Common myeloid progenitor, CD34-positive (primary cell): Measurements from ENCODE around the gene NAA40.

Experiments used
- CTCF ChIA-PET: fragments of 350-600 bp; sonication (Branson Sonifier 250); formaldehyde crosslinking; loops from one replicate; lab custom pipeline; 2021; ENCODE audit warnings: antibody characterized with exemption; lab: Charles Lee
- POLR2A ChIA-PET: fragments of 350-600 bp; sonication (Branson Sonifier 250); formaldehyde crosslinking; loops from one replicate; lab custom pipeline; 2021; ENCODE audit warnings: antibody characterized with exemption; lab: Charles Lee
- DNase-seq, 3 donors: peaks; one replicate each; pipeline versions ENCODE4 v3.0.0 to v3.0.0-alpha.2; 2013
- H3K27ac ChIP-seq, 2 experiments: 1 replicate in 1 of 2; 2 replicates in 1 of 2; pipeline ENCODE4 v1.7.0; 2013; ENCODE audit warnings: inconsistent platforms in 2 of 2, low read length in 2 of 2, mild to moderate bottlenecking in 2 of 2, low read depth in 1 of 2, moderate library complexity in 1 of 2; ENCODE audit not compliant: severe bottlenecking in 2 of 2, insufficient read depth in 1 of 2, poor library complexity in 1 of 2
- H3K27me3 ChIP-seq, 5 experiments: replicated peaks in 2 of 5; 1 replicate in 3 of 5; 2 replicates in 2 of 5; pipeline versions ENCODE4 v1.6.1 to v1.7.0; 2013; ENCODE audit warnings: low read length in 4 of 5, mild to moderate bottlenecking in 2 of 5, moderate library complexity in 2 of 5, inconsistent platforms in 1 of 5; ENCODE audit not compliant: insufficient read depth in 5 of 5, control insufficient read depth in 4 of 5
- H3K36me3 ChIP-seq, 4 experiments: 1 replicate in 2 of 4; 2 replicates in 2 of 4; pipeline versions ENCODE4 v1.6.1 to v1.7.0; 2013; ENCODE audit warnings: low read length in 3 of 4, control low read depth in 1 of 4, mild to moderate bottlenecking in 1 of 4; ENCODE audit not compliant: control insufficient read depth in 4 of 4, insufficient read depth in 4 of 4
- H3K4me1 ChIP-seq, 4 experiments: 1 replicate in 3 of 4; 2 replicates in 1 of 4; pipeline versions ENCODE4 v1.6.1 to v1.7.1; 2013; ENCODE audit warnings: low read length in 3 of 4, mild to moderate bottlenecking in 3 of 4, control low read depth in 1 of 4, inconsistent platforms in 1 of 4, moderate library complexity in 1 of 4; ENCODE audit not compliant: control insufficient read depth in 4 of 4, insufficient read depth in 4 of 4; ENCODE audit errors: control extremely low read depth in 1 of 4
- H3K4me3 ChIP-seq, 7 experiments: 1 replicate in 4 of 7; 2 replicates in 3 of 7; pipeline versions ENCODE4 v1.5.1 to v1.7.0; 2013; ENCODE audit warnings: mild to moderate bottlenecking in 7 of 7, low read length in 6 of 7, moderate library complexity in 6 of 7, inconsistent platforms in 2 of 7, low read depth in 2 of 7, control low read depth in 1 of 7; ENCODE audit not compliant: insufficient read depth in 4 of 7, control insufficient read depth in 1 of 7; ENCODE audit errors: extremely low read depth in 1 of 7
- H3K9me3 ChIP-seq, 5 experiments: 1 replicate in 4 of 5; 2 replicates in 1 of 5; pipeline versions ENCODE4 v1.6.1 to v1.7.1; 2013; ENCODE audit warnings: low read length in 4 of 5, mild to moderate bottlenecking in 2 of 5, inconsistent platforms in 1 of 5, low read depth in 1 of 5, moderate library complexity in 1 of 5; ENCODE audit not compliant: control insufficient read depth in 4 of 5, insufficient read depth in 2 of 5; ENCODE audit errors: control extremely low read depth in 1 of 5
- WGBS: methylation state at CpG from one replicate; pipeline ENCODE4 v1.1.5; 2013; ENCODE audit not compliant: insufficient coverage; 5-methylcytosine and 5-hydroxymethylcytosine counted together

Gene NAA40

DNA sequence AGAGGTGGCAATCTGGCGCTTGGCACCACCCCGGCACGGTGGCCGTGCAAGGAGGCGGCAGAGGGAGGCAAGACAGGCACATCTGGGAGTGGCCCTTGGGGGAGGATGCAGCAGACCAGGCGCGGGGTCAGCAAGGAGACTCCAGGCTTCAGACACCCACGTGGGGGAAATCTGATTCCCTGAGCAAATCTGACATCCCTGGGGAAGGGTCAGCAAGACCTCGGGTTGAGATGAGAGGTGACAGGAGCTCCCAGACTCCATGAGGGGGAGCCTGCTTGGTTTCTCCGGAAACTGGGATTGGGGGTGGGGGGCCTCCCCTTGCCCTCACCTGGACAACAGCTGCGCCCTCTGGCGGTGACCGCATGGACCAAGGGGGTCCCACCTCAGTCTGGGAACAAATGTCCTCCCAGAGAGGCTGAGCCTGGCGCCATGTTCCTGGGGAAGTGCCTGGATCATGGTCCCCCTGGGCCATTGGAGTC lies 17.8 kb upstream of the NAA40 start:
- peak in 2 of 3 donors; percentile 25 to 36 for DNase-seq
- ChIA-PET CTCF (interaction anchor here (0.8 to 2.3 kb wide), 11 partner anchors 9 to 91 kb away, joined by 3 to 8 read pairs (median 4); no protein-coding TSS in a partner anchor), POLR2A (no interaction called here)
- H3K9me3 ChIP-seq, result no peaks in the 10 kb centered on the region
- peaks cover 0 to 39% (median 34%) of the 10 kb centered on the region in 4 experiments for H3K4me1 ChIP-seq
- 65% methylated on average over 11 of the region's 14 CpGs for WGBS
- H3K27me3 ChIP-seq, result peaks cover 0 to 13% (median 0%) of the 10 kb centered on the region in 5 experiments
- H3K27ac ChIP-seq, result no peak overlapping the region
- H3K36me3 ChIP-seq, result no peaks in the 10 kb centered on the region
- no peak overlapping the region for H3K4me3 ChIP-seq

DNA sequence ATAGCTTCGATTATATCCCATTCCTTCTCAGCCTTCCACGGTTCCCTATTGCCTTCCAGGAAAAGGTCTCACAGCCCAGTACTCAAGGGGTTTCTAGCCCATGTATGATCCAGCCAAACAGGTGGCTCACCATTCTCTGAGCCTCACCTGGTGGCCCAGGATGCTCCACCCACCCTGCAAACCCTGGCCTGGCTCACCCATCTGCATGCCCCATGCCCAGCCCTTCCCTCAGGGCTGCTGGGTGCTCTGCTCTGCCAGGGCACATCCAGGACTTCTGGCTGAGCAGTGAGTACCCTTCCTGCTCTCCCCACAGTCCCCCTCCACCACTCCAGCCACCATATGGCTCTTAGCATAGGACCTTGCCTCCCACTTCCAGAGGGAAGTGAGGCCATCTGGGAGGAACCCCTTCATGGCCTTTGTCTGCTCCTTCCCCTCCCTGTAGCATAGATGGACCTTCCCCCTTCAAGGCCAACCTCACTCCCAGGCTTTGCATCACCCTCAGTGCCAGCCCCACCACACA lies 16.1 kb upstream of the NAA40 start:
- ChIA-PET POLR2A (no interaction called here), CTCF (interaction anchor here (1.0 to 1.4 kb wide), 3 partner anchors 17 to 49 kb away, joined by 3 to 4 read pairs (median 3); no protein-coding TSS in a partner anchor)
- no peaks in the 10 kb centered on the region for H3K36me3 ChIP-seq
- H3K27ac ChIP-seq, result no peak overlapping the region
- H3K4me1 ChIP-seq, result peaks cover 0 to 26% (median 20%) of the 10 kb centered on the region in 4 experiments
- H3K4me3 ChIP-seq, result no peak overlapping the region
- DNase-seq, result no peak
- H3K9me3 ChIP-seq, result no peaks in the 10 kb centered on the region
- 100% methylated on average over 2 of the region's 2 CpGs for WGBS
- H3K27me3 ChIP-seq, result peaks cover 0 to 6% (median 0%) of the 10 kb centered on the region in 5 experiments

DNA sequence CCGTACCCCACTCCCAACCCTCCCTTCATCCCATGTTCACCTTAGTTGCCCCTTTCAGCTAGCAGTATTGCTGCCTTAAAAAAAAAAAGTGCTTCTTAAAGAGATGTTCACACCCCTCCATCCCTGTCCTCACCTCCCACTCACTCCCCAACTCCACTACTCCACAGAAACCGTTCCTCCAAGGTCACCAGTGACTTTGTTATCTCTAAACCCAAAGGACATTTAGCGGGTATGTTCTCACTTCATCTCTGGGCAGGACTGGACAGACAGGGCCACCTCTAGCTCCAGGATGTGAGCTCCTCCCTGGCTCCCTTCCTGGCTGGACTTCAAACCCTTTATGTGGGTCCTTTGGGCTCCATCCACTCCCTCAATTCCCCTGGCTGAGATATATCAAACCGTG lies 15.5 kb upstream of the NAA40 start:
- Histone ChIP-seq H3K4me1 (peaks cover 0 to 20% (median 15%) of the 10 kb centered on the region in 4 experiments), H3K27ac (no peak overlapping the region), H3K4me3 (no peak overlapping the region), H3K27me3 (peaks cover 0 to 2% (median 0%) of the 10 kb centered on the region in 5 experiments), H3K9me3 (no peaks in the 10 kb centered on the region), H3K36me3 (no peaks in the 10 kb centered on the region)
- WGBS, result 87% methylated on average over 4 of the region's 4 CpGs
- CTCF ChIA-PET, result interaction anchor here (1.0 to 1.3 kb wide), 3 partner anchors 17 to 39 kb away, joined by 3 read pairs; no protein-coding TSS in a partner anchor
- no peak for DNase-seq
- POLR2A ChIA-PET, result interaction anchor here (0.6 kb wide), 1 partner anchor 445 kb away, joined by 3 read pairs; no protein-coding TSS in a partner anchor

DNA sequence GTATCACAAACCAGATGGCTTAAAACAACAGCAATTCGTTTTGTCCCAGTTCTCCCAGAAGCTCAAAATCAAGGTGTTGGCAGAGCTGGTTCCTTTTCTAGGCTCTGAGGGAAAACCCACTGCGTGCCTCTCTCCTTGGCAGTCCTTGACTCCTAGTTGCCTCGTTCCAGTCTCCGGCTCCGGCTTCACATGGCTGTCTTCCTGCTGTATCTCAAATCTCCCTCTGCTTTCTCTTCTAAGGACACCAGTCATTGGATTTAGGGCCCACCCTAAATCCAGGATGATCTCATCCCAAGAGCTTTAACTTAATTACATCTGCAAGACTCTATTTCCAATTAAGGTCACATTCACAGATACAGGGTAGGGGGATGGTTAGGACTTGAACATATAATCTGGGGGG lies 9.2 kb upstream of the NAA40 start:
- H3K4me1 ChIP-seq, result no peaks in the 10 kb centered on the region
- DNase-seq, result no peak
- ChIA-PET CTCF (interaction anchor here (0.8 to 1.1 kb wide), 3 partner anchors 8 to 93 kb away, joined by 3 read pairs; no protein-coding TSS in a partner anchor), POLR2A (no interaction called here)
- H3K27me3 ChIP-seq, result peaks cover 0 to 2% (median 0%) of the 10 kb centered on the region in 5 experiments
- H3K9me3 ChIP-seq, result no peaks in the 10 kb centered on the region
- no peaks in the 10 kb centered on the region for H3K36me3 ChIP-seq
- WGBS, result 96% methylated on average over 5 of the region's 5 CpGs
- no peak overlapping the region for H3K27ac ChIP-seq
- no peak overlapping the region for H3K4me3 ChIP-seq

DNA sequence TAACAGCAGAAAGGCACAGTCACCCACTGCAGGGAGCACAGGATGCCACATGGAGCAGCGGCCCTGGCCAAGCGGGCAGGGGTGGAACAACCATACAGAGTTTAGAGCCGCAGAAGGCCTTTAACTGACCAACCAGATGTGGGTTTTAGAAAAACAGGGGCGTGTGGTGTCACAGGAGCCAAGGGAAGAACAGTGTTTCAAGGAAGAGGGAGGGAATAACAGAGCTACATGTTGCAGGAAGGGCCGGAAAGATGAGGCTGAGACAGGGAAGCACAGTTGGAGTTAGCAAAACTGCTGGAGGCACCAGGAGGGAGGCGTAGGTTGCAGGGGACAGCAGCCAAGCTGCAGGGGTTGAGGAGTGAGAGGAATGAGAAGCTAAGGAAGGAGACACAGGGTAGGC lies 7.8 kb upstream of the NAA40 start:
- POLR2A ChIA-PET, result interaction anchor here (0.6 kb wide), 1 partner anchor 359 kb away, joined by 3 read pairs; no protein-coding TSS in a partner anchor
- Histone ChIP-seq H3K4me3 (no peak overlapping the region), H3K9me3 (no peaks in the 10 kb centered on the region), H3K36me3 (no peaks in the 10 kb centered on the region), H3K4me1 (no peaks in the 10 kb centered on the region), H3K27me3 (peaks cover 0 to 2% (median 0%) of the 10 kb centered on the region in 5 experiments), H3K27ac (no peak overlapping the region)
- CTCF ChIA-PET, result interaction anchor here (0.9 to 1.4 kb wide), 3 partner anchors 11 to 94 kb away, joined by 3 to 5 read pairs (median 3); no protein-coding TSS in a partner anchor
- 96% methylated on average over 4 of the region's 6 CpGs for WGBS
- no peak for DNase-seq

DNA sequence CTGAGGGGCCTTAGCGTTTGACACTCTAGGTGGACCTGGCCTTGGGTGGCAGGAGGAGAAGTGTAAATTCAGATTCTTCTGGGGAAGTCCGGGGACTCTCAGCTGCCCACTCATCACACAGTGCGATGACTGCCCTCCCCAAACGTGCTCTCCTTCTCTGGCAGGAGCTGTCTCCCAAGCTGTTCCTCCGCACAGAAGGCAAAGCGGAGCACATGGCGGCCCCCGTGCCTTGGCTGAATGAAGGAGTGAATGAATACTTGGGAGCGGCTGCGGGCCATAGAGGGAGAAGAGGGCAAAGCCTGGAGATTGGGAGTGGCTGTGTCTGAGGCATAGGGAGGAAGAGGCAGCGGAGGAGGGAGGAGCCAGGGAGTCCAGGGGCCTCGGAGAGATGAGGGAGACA lies 6.9 kb upstream of the NAA40 start:
- Histone ChIP-seq H3K27me3 (peaks cover 0 to 2% (median 0%) of the 10 kb centered on the region in 5 experiments), H3K4me3 (no peak overlapping the region), H3K9me3 (no peaks in the 10 kb centered on the region), H3K36me3 (no peaks in the 10 kb centered on the region), H3K4me1 (no peaks in the 10 kb centered on the region), H3K27ac (no peak overlapping the region)
- ChIA-PET POLR2A (no interaction called here), CTCF (no interaction called here)
- 87% methylated on average over 9 of the region's 12 CpGs for WGBS
- DNase-seq, result no peak

DNA sequence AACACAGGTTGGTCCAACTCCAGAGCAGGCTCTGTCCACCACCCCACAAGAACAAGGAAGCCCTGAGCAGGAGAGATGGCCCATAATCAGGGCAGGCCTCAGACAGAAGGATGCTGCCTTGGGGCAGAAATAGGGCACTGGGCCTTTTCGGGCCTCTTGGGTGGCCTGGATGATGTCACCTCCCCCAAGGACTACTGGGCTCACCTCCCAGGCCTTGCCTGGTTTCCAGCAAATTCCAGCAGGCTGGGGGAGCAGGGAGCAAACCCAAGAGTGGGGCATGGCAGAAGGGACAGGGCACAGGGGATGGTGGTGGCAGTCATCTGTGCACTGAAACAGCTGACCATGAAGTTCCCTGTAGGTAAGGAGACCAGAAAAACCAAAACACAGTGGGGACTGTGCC lies 5.3 kb upstream of the NAA40 start:
- Histone ChIP-seq H3K4me3 (no peak overlapping the region), H3K27me3 (peaks cover 0 to 2% (median 0%) of the 10 kb centered on the region in 5 experiments), H3K27ac (no peak overlapping the region), H3K36me3 (no peaks in the 10 kb centered on the region), H3K4me1 (peaks cover 2 to 11% (median 8%) of the 10 kb centered on the region in 4 experiments), H3K9me3 (no peaks in the 10 kb centered on the region)
- ChIA-PET POLR2A (no interaction called here), CTCF (interaction anchor here (1.2 to 1.6 kb wide), 2 partner anchors 9 to 14 kb away, joined by 3 to 4 read pairs; no protein-coding TSS in a partner anchor)
- 89% methylated on average over 1 of the region's 1 CpG for WGBS
- DNase-seq, result no peak
